HepG2 (cell line): Measurements from ENCODE around the gene ATP23. TPM values are rescaled to one million over a fixed set of nuclear protein-coding genes. Genes with fewer than 3 reads are reported as not detected.

Experiments used
- EHMT2 ChIP-seq: fragments of 200-600 bp; sonication (generic); IDR thresholded peaks from 2 replicates; pipeline ENCODE4 v1.7.0; 2017; ENCODE audit warnings: antibody characterized with exemption, low read depth, low read length, borderline replicate concordance
- HDAC1 ChIP-seq: sonication (generic); formaldehyde crosslinking; IDR thresholded peaks from 2 replicates; pipeline ENCODE4 v1.5.1; 2020; ENCODE audit warnings: mild to moderate bottlenecking, missing genetic modification reagents
- HHEX ChIP-seq: IDR thresholded peaks from 2 replicates; pipeline ENCODE4 v1.6.1; 2016; ENCODE audit warnings: control low read depth
- HNF1B ChIP-seq: sonication (generic); formaldehyde crosslinking; IDR thresholded peaks from 2 replicates; pipeline ENCODE4 v1.5.1; 2020; ENCODE audit warnings: mild to moderate bottlenecking, moderate library complexity, missing genetic modification reagents
- HNF4A ChIP-seq: sonication (generic); formaldehyde crosslinking; IDR thresholded peaks from 2 replicates; pipeline ENCODE4 v1.4.0; 2020; ENCODE audit warnings: missing genetic modification reagents
- JARID2 ChIP-seq: sonication (generic); formaldehyde crosslinking; IDR thresholded peaks from 2 replicates; pipeline ENCODE4 v1.8.1; 2023; ENCODE audit warnings: missing genetic modification reagents, inconsistent platforms; ENCODE audit not compliant: insufficient replicate concordance
- KLF11 ChIP-seq: IDR thresholded peaks from 2 replicates; pipeline ENCODE4 v1.6.1; 2016; ENCODE audit warnings: missing compliant biosample characterization
- KLF12 ChIP-seq: sonication (generic); formaldehyde crosslinking; IDR thresholded peaks from 2 replicates; pipeline ENCODE4 v1.4.0; 2020; ENCODE audit warnings: missing genetic modification reagents, borderline replicate concordance
- KLF13 ChIP-seq: sonication (generic); formaldehyde crosslinking; IDR thresholded peaks from 2 replicates; pipeline ENCODE4 v1.4.0; 2020; ENCODE audit warnings: mild to moderate bottlenecking, missing genetic modification reagents
- KLF9 ChIP-seq: IDR thresholded peaks from 2 replicates; pipeline ENCODE4 v1.6.1; 2016; ENCODE audit warnings: low read depth
- MEF2D ChIP-seq: sonication (generic); formaldehyde crosslinking; IDR thresholded peaks from 2 replicates; pipeline ENCODE4 v1.5.1; 2020; ENCODE audit warnings: mild to moderate bottlenecking, missing genetic modification reagents
- MNT ChIP-seq: fragments of 450-650 bp; IDR thresholded peaks from 2 replicates; pipeline ENCODE4 v1.6.1; 2016
- TP53 ChIP-seq: sonication (generic); formaldehyde crosslinking; conservative IDR thresholded peaks from 2 replicates; pipeline ENCODE4 v1.4.0; 2020; ENCODE audit warnings: missing genetic modification reagents
- ZFYVE20 ChIP-seq: sonication (generic); formaldehyde crosslinking; IDR thresholded peaks from 2 replicates; pipeline ENCODE4 v1.8.0; 2023; ENCODE audit warnings: low read depth, mild to moderate bottlenecking, moderate library complexity, missing genetic modification reagents, borderline replicate concordance
- ZIK1 ChIP-seq: sonication (generic); formaldehyde crosslinking; IDR thresholded peaks from 2 replicates; pipeline ENCODE4 v1.5.0; 2020; ENCODE audit warnings: mild to moderate bottlenecking, low read depth, missing genetic modification reagents, borderline replicate concordance
- ZNF281 ChIP-seq: sonication (generic); formaldehyde crosslinking; IDR thresholded peaks from 2 replicates; pipeline ENCODE4 v1.4.0; 2020; ENCODE audit warnings: missing genetic modification reagents, borderline replicate concordance
- ZNF788 ChIP-seq: sonication (generic); formaldehyde crosslinking; IDR thresholded peaks from 2 replicates; pipeline ENCODE4 v1.5.0; 2020; ENCODE audit warnings: mild to moderate bottlenecking, missing genetic modification reagents, borderline replicate concordance
- ZNF790 ChIP-seq: sonication (generic); formaldehyde crosslinking; IDR thresholded peaks from 2 replicates; pipeline ENCODE4 v1.8.0; 2022; ENCODE audit warnings: missing genetic modification reagents, mild to moderate bottlenecking, borderline replicate concordance
- polyA plus RNA-seq, 8 experiments: library from polyadenylated mRNA; depleted of rRNA in 3 of 8; stranded (reverse) in 7 of 8; unstranded in 1 of 8; fragments of >200 nt; fragmentation: Illumina TruSeq in 4 of 8; extraction: Trizol in 4 of 8; gene quantifications; 2 replicates each; pipeline versions ENCODE4 v1.2.1 to v1.2.3, GENCODE V29; 2011 to 2016; ENCODE audit warnings: low read depth in 4 of 8, missing spikeins in 1 of 8, mixed read lengths in 1 of 8; ENCODE audit not compliant: insufficient read depth in 1 of 8
- total RNA-seq, 5 experiments: library from RNA; depleted of rRNA; stranded (reverse); fragments of >200 nt; fragmentation: Illumina TruSeq; extraction: Trizol; gene quantifications; 2 replicates each; pipeline ENCODE4 v1.2.3, GENCODE V29; 2016; ENCODE audit warnings: low read depth in 1 of 5

The ATP23 gene
- total and polyA plus RNA-seq, 2 of the 13 experiments (the other 11 are each of a cell fraction or from before 2014, with no cell fraction given) = 12.1 to 14.7 TPM

GRCh38 chr12:57935839-57936512 lies 5.4 kb upstream of the ATP23 start (continued):
- peak; percentile 61 for TF ChIP-seq HDAC1 (CRISPR knock-in tag)
- TF ChIP-seq HNF4A = peak; percentile 35; the same call in 1 of the 2 replicates
- no peak for TF ChIP-seq TP53 (CRISPR knock-in tag)
- no peak for TF ChIP-seq HHEX
- TF ChIP-seq KLF12 = no peak
- no peak for TF ChIP-seq ZNF790 (CRISPR knock-in tag)
- TF ChIP-seq ZNF281 = no peak
- TF ChIP-seq ZNF788 (CRISPR knock-in tag) = peak; percentile 72; the same call in 1 of the 2 replicates
- peak; percentile 69; the same call in 1 of the 2 replicates for TF ChIP-seq HNF1B (CRISPR knock-in tag)
- TF ChIP-seq JARID2 (CRISPR knock-in tag) = no peak
- no peak for TF ChIP-seq EHMT2
- TF ChIP-seq KLF9 = no peak
- no peak for TF ChIP-seq KLF11 (CRISPR knock-in tag)
- TF ChIP-seq MNT = no peak
- TF ChIP-seq ZIK1 (CRISPR knock-in tag) = no peak
- no peak for TF ChIP-seq KLF13
- 0 out of 2 replicates have a peak, but pooled peaks have one; percentile 28 for TF ChIP-seq MEF2D (CRISPR knock-in tag)
- TF ChIP-seq ZFYVE20 = no peak
